Gastroesophageal sphincter (tissue), 4 donors: ENCODE measurements around the gene C2orf78. TPM values are rescaled to one million over a fixed set of nuclear protein-coding genes. Genes with fewer than 3 reads are reported as not detected.

Source experiments
- ATAC-seq: fragments of 150-250 bp; one replicate; pipeline ENCODE4 v1.9.1; 2016; ENCODE audit warnings: mild to moderate bottlenecking, moderate library complexity
- H3K27ac ChIP-seq, 4 donors: fragments of 200-600 bp; sonication (generic) in 3 of 4; 1 replicate in 3 of 4; 2 replicates in 1 of 4; pipeline ENCODE4 v1.5.1; 2016 to 2019
- H3K27me3 ChIP-seq: fragments of 200-600 bp; sonication (generic); one replicate; pipeline ENCODE4 v1.5.1; 2019
- H3K36me3 ChIP-seq, 2 donors: fragments of 200-600 bp; sonication (generic); one replicate each; pipeline ENCODE4 v1.5.1; 2019; ENCODE audit warnings: control low read depth in 1 of 2
- H3K4me1 ChIP-seq, 3 donors: fragments of 200-600 bp; sonication (generic); 1 replicate in 2 of 3; 2 replicates in 1 of 3; pipeline ENCODE4 v1.5.1; 2016 to 2019; ENCODE audit warnings: control low read depth in 2 of 3
- H3K4me3 ChIP-seq, 2 donors: fragments of 200-600 bp; sonication (generic); one replicate each; pipeline ENCODE4 v1.5.1; 2019; ENCODE audit warnings: mild to moderate bottlenecking in 1 of 2, moderate library complexity in 1 of 2
- H3K9me3 ChIP-seq, 3 donors: fragments of 200-600 bp; sonication (generic); one replicate each; pipeline ENCODE4 v1.5.1; 2017 to 2019; ENCODE audit warnings: control low read depth in 2 of 3
- CTCF ChIP-seq, 4 experiments: fragments of 200-600 bp in 2 of 4; fragments of 450-650 bp in 2 of 4; sonication (generic) in 1 of 4; IDR thresholded peaks; one replicate each; pipeline ENCODE4 v1.5.1; 2017 to 2019; ENCODE audit warnings: antibody characterized with exemption in 4 of 4, mild to moderate bottlenecking in 2 of 4, moderate library complexity in 2 of 4
- EP300 ChIP-seq: sonication (generic); formaldehyde crosslinking; IDR thresholded peaks from one replicate; pipeline ENCODE4 v1.6.1; 2017; ENCODE audit warnings: antibody characterized with exemption, mild to moderate bottlenecking
- POLR2A ChIP-seq, 2 donors: fragments of 450-650 bp; IDR thresholded peaks; one replicate each; pipeline ENCODE4 v1.6.1; 2017; ENCODE audit warnings: antibody characterized with exemption in 2 of 2, mild to moderate bottlenecking in 2 of 2, moderate library complexity in 1 of 2
- POLR2AphosphoS5 ChIP-seq: sonication (generic); formaldehyde crosslinking; IDR thresholded peaks from one replicate; pipeline ENCODE4 v1.6.1; 2017; ENCODE audit warnings: antibody characterized with exemption
- WGBS, 2 donors: methylation state at CpG; one replicate each; pipeline ENCODE4 v1.1.5; 2018; ENCODE audit warnings: low coverage in 1 of 2; 5-methylcytosine and 5-hydroxymethylcytosine counted together
- total RNA-seq, 4 donors: library from RNA; depleted of rRNA; stranded (reverse); fragments of >200 nt; gene quantifications; one replicate each; pipeline ENCODE4 v1.1.0, GENCODE V29; 2016

Gene C2orf78
- total RNA-seq, 4 donors from 2014 or later: not detected

GRCh38 chr2:73856214-73856613 lies 72.2 kb downstream of the C2orf78 start:
- no peaks in the 10 kb centered on the region for H3K4me1 ChIP-seq
- no peak for ATAC-seq
- H3K9me3 ChIP-seq: no peaks in the 10 kb centered on the region
- no peak overlapping the region for H3K4me3 ChIP-seq
- peaks cover 4 to 95% of the 10 kb centered on the region in 2 donors for H3K36me3 ChIP-seq
- H3K27ac ChIP-seq: no peak overlapping the region
- no peaks in the 10 kb centered on the region for H3K27me3 ChIP-seq
- TF ChIP-seq CTCF (IDR thresholded peaks at IDR 0.05): no peak
- no peak for TF ChIP-seq EP300
- no peak for TF ChIP-seq POLR2A (IDR thresholded peaks at IDR 0.05)

DNA sequence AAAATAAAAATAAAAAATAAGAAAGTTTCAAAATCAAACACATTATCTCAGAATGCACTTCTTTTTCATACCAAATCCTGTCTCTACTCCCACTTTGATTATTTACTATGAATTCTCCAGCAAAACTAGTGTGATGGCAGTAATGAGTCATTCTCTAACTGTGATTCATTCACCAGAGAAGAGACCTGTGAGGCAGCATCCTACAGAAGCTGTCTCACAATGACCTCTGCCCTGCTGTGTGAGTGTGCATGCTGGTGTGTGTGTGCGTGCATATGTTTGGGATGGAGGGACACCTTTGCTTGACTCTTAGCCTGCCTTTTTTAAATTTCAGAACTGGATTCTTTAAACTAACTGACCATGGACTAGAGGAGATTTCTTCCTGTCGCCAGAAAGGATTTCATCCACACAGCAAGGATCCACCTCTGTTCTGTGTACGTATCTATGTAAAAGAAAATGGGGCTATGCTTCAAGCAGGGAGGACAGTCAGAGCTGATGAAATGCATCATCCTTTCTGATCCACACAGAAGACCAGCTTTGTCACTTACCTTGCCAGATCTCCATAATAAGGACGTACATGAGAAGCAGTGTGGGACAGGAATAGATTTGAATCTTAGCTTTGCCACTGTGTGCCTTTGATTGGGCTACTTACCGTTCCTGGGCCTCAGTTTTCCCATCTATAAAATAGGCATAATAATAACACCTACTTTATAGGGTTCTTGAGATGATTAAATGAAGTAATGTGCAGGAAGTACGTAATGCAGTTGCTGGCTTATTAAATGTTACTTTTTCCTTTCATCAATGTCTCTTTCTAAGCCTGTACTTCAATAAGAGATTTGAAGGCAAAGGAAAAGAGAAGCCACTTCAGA lies 76.0 kb downstream of the C2orf78 start:
- Histone ChIP-seq H3K4me3 (no peak overlapping the region), H3K4me1 (no peaks in the 10 kb centered on the region), H3K27me3 (no peaks in the 10 kb centered on the region), H3K27ac (peak overlapping the region in 1 of 4 donors; percentile 16), H3K9me3 (no peaks in the 10 kb centered on the region), H3K36me3 (peaks cover 4 to 95% of the 10 kb centered on the region in 2 donors)
- 81 to 88% methylated on average over 3 to 4 of the region's 6 CpGs for WGBS, 2 donors
- ATAC-seq: no peak
- TF ChIP-seq POLR2AphosphoS5 (no peak), CTCF (IDR thresholded peaks at IDR 0.05) (no peak), EP300 (no peak), POLR2A (IDR thresholded peaks at IDR 0.05) (no peak)

GRCh38 chr2:73862987-73863386 lies 79.0 kb downstream of the C2orf78 start:
- Histone ChIP-seq H3K36me3 (peaks cover 4 to 91% of the 10 kb centered on the region in 2 donors), H3K27me3 (no peaks in the 10 kb centered on the region), H3K27ac (no peak overlapping the region), H3K9me3 (no peaks in the 10 kb centered on the region), H3K4me3 (no peak overlapping the region), H3K4me1 (no peaks in the 10 kb centered on the region)
- ATAC-seq: no peak
- 57 to 76% methylated on average over 1 to 2 of the region's 2 CpGs for WGBS, 2 donors
- TF ChIP-seq EP300 (no peak), POLR2AphosphoS5 (no peak), CTCF (IDR thresholded peaks at IDR 0.05) (no peak), POLR2A (IDR thresholded peaks at IDR 0.05) (no peak)

Other genes starting within 250 kb of the C2orf78 start
- not detected for gene NAT8, start 141.8 kb upstream of the C2orf78 start, total RNA-seq
- gene TPRKB, start 46.8 kb upstream of the C2orf78 start, total RNA-seq: 10 to 100 TPM; 15.6 to 33.8 (median 26.3) TPM
- 10 to 100 TPM; 19.6 to 25.8 (median 25.1) TPM for gene DUSP11, start 4.1 kb upstream of the C2orf78 start, total RNA-seq
- 10 to 100 TPM; 37.7 to 82.0 (median 44.1) TPM for gene STAMBP, start 44.8 kb downstream of the C2orf78 start, total RNA-seq
- 1,000 to 10,000 TPM; 2,261 to 5,929 (median 3,123) TPM for gene ACTG2, start 108.8 kb downstream of the C2orf78 start, total RNA-seq
- 10 to 100 TPM; 32.6 to 61.3 (median 38.6) TPM for gene DGUOK, start 142.7 kb downstream of the C2orf78 start, total RNA-seq
- 1 to 10 TPM; 3.3 to 8.9 (median 5.8) TPM for gene TET3, start 200.7 kb downstream of the C2orf78 start, total RNA-seq